ENCODE data around the gene MCUB.

GRCh38 chr4:109718759-109719158, 158.7 kb downstream of the MCUB start:
- TF ChIP-seq POLR2A (IDR thresholded peaks at IDR 0.05; ENCODE audit: low read depth, low read length) (no peak), POLR2AphosphoS5 (IDR thresholded peaks at IDR 0.05; ENCODE audit: low read depth, low read length) (no peak), PAX5 (IDR thresholded peaks at IDR 0.05; ENCODE audit: insufficient read depth, low read length, severe bottlenecking) (no peak), POU2F2 (IDR thresholded peaks at IDR 0.05; ENCODE audit: low read depth, low read length) (no peak), TAF1 (IDR thresholded peaks at IDR 0.05; ENCODE audit: low read depth, low read length) (no peak)
